ENCODE results near the gene FHOD3.

The FHOD3 gene

GRCh38 chr18:36323421-36323820 is 25.9 kb downstream of the FHOD3 start:
- Mint-ChIP-seq H3K4me3 (no peak overlapping the region), H3K36me3 (no peaks in the 10 kb centered on the region), H3K4me1 (ENCODE audit: low read depth) (no peaks in the 10 kb centered on the region), H3K27me3 (peaks cover 13% of the 10 kb centered on the region), H3K9me3 (ENCODE audit: low read depth) (peaks cover 10% of the 10 kb centered on the region), H3K27ac (no peak overlapping the region)

GRCh38 chr18:36325846-36326245 is 28.3 kb downstream of the FHOD3 start:
- H3K4me1 Mint-ChIP-seq (ENCODE audit: low read depth) = no peaks in the 10 kb centered on the region
- H3K36me3 Mint-ChIP-seq = no peaks in the 10 kb centered on the region
- no peak overlapping the region for H3K27ac Mint-ChIP-seq
- no peak overlapping the region for H3K4me3 Mint-ChIP-seq
- peaks cover 24% of the 10 kb centered on the region for H3K27me3 Mint-ChIP-seq
- no peaks in the 10 kb centered on the region for H3K9me3 Mint-ChIP-seq (ENCODE audit: low read depth)

GRCh38 chr18:36326771-36327170 is 29.3 kb downstream of the FHOD3 start:
- Mint-ChIP-seq H3K36me3 (no peaks in the 10 kb centered on the region), H3K27me3 (peaks cover 21% of the 10 kb centered on the region), H3K9me3 (ENCODE audit: low read depth) (no peaks in the 10 kb centered on the region), H3K4me1 (ENCODE audit: low read depth) (no peaks in the 10 kb centered on the region), H3K4me3 (no peak overlapping the region), H3K27ac (no peak overlapping the region)

- Mint-ChIP-seq H3K9me3 (ENCODE audit: low read depth) (no peaks in the 10 kb centered on the region), H3K27me3 (peaks cover 18% of the 10 kb centered on the region), H3K4me3 (no peak overlapping the region), H3K36me3 (no peaks in the 10 kb centered on the region), H3K27ac (no peak overlapping the region), H3K4me1 (ENCODE audit: low read depth) (no peaks in the 10 kb centered on the region)
Observed at GRCh38 chr18:36327352-36328316, 30.1 kb downstream of the FHOD3 start.

GRCh38 chr18:36328385-36328858 is 30.9 kb downstream of the FHOD3 start:
- Mint-ChIP-seq H3K27ac (no peak overlapping the region), H3K27me3 (peaks cover 17% of the 10 kb centered on the region), H3K4me1 (ENCODE audit: low read depth) (no peaks in the 10 kb centered on the region), H3K36me3 (no peaks in the 10 kb centered on the region), H3K4me3 (no peak overlapping the region), H3K9me3 (ENCODE audit: low read depth) (no peaks in the 10 kb centered on the region)

GRCh38 chr18:36328916-36329315 is 31.4 kb downstream of the FHOD3 start:
- no peaks in the 10 kb centered on the region for H3K36me3 Mint-ChIP-seq
- H3K4me1 Mint-ChIP-seq (ENCODE audit: low read depth) = no peaks in the 10 kb centered on the region
- peaks cover 19% of the 10 kb centered on the region for H3K27me3 Mint-ChIP-seq
- H3K4me3 Mint-ChIP-seq = no peak overlapping the region
- H3K9me3 Mint-ChIP-seq (ENCODE audit: low read depth) = no peaks in the 10 kb centered on the region
- H3K27ac Mint-ChIP-seq = no peak overlapping the region

GRCh38 chr18:36329684-36330434 is 32.3 kb downstream of the FHOD3 start:
- Mint-ChIP-seq H3K4me3 (no peak overlapping the region), H3K27ac (no peak overlapping the region), H3K36me3 (no peaks in the 10 kb centered on the region), H3K4me1 (ENCODE audit: low read depth) (no peaks in the 10 kb centered on the region), H3K27me3 (peaks cover 19% of the 10 kb centered on the region), H3K9me3 (ENCODE audit: low read depth) (no peaks in the 10 kb centered on the region)

- H3K27ac Mint-ChIP-seq = no peak overlapping the region
- H3K4me3 Mint-ChIP-seq = no peak overlapping the region
- peaks cover 19% of the 10 kb centered on the region for H3K27me3 Mint-ChIP-seq
- no peaks in the 10 kb centered on the region for H3K4me1 Mint-ChIP-seq (ENCODE audit: low read depth)
- no peaks in the 10 kb centered on the region for H3K36me3 Mint-ChIP-seq
- no peaks in the 10 kb centered on the region for H3K9me3 Mint-ChIP-seq (ENCODE audit: low read depth)
Observed at GRCh38 chr18:36330435-36331052, 33.0 kb downstream of the FHOD3 start.

GRCh38 chr18:36331521-36331971 is 34.0 kb downstream of the FHOD3 start:
- peaks cover 19% of the 10 kb centered on the region for H3K27me3 Mint-ChIP-seq
- no peaks in the 10 kb centered on the region for H3K9me3 Mint-ChIP-seq (ENCODE audit: low read depth)
- H3K36me3 Mint-ChIP-seq = no peaks in the 10 kb centered on the region
- H3K4me3 Mint-ChIP-seq = no peak overlapping the region
- no peaks in the 10 kb centered on the region for H3K4me1 Mint-ChIP-seq (ENCODE audit: low read depth)
- H3K27ac Mint-ChIP-seq = no peak overlapping the region

- no peaks in the 10 kb centered on the region for H3K36me3 Mint-ChIP-seq
- H3K27me3 Mint-ChIP-seq = peaks cover 14% of the 10 kb centered on the region
- no peaks in the 10 kb centered on the region for H3K4me1 Mint-ChIP-seq (ENCODE audit: low read depth)
- H3K9me3 Mint-ChIP-seq (ENCODE audit: low read depth) = no peaks in the 10 kb centered on the region
- H3K27ac Mint-ChIP-seq = no peak overlapping the region
- H3K4me3 Mint-ChIP-seq = no peak overlapping the region
Observed at GRCh38 chr18:36333414-36333813, 35.9 kb downstream of the FHOD3 start.

- Mint-ChIP-seq H3K27ac (no peak overlapping the region), H3K4me1 (ENCODE audit: low read depth) (no peaks in the 10 kb centered on the region), H3K9me3 (ENCODE audit: low read depth) (no peaks in the 10 kb centered on the region), H3K36me3 (no peaks in the 10 kb centered on the region), H3K4me3 (no peak overlapping the region), H3K27me3 (peaks cover 6% of the 10 kb centered on the region)
Observed at GRCh38 chr18:36334798-36335197, 37.3 kb downstream of the FHOD3 start.

GRCh38 chr18:36335476-36336279 is 38.2 kb downstream of the FHOD3 start:
- no peak overlapping the region for H3K4me3 Mint-ChIP-seq

GRCh38 chr18:36337679-36338402 is 40.3 kb downstream of the FHOD3 start:
- Mint-ChIP-seq H3K27me3 (peaks cover 13% of the 10 kb centered on the region), H3K36me3 (no peaks in the 10 kb centered on the region), H3K9me3 (ENCODE audit: low read depth) (peaks cover 6% of the 10 kb centered on the region), H3K4me3 (no peak overlapping the region), H3K27ac (no peak overlapping the region), H3K4me1 (ENCODE audit: low read depth) (no peaks in the 10 kb centered on the region)

More at GRCh38 chr18:36335476-36336279, 38.2 kb downstream of the FHOD3 start:
- Mint-ChIP-seq H3K27ac (no peak overlapping the region), H3K36me3 (no peaks in the 10 kb centered on the region), H3K4me1 (ENCODE audit: low read depth) (no peaks in the 10 kb centered on the region), H3K27me3 (peaks cover 6% of the 10 kb centered on the region), H3K9me3 (ENCODE audit: low read depth) (no peaks in the 10 kb centered on the region)
